HG02970 (cell line): ENCODE data around the gene CDK5RAP3.

Experiments used
- ATAC-seq: cut with Tn5 transposase; IDR thresholded peaks from one replicate; pipeline ENCODE4 v1.9.1; 2021; ENCODE audit warnings: mild to moderate bottlenecking, moderate library complexity, moderate number of reproducible peaks; ENCODE audit not compliant: unreplicated experiment, low FRiP score

CDK5RAP3 gene

GRCh38 chr17:47948706-47949196 is 22.2 kb upstream of the CDK5RAP3 start:
- ATAC-seq = no peak

GRCh38 chr17:47949197-47949759 is 21.6 kb upstream of the CDK5RAP3 start:
- ATAC-seq = no peak

DNA sequence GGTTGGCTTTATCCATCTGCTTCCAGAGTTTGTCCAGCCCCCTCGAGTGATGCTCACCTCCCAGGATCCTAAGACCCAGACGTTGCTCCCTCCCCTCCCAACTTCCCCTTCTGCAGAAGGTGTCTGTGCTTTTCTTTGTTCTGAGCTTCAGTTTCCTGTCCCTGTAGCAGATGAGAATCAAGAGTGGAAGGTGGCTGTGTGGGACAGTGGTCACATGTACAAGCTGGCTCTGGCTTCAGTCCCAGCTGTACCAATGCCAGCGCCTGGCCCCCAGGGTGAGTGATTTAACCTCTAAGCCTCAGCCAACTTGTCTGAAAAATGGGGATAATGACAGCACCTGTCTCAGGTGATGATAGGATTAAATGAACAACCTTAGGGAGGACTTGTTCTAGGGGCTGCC is 21.0 kb upstream of the CDK5RAP3 start:
- no peak for ATAC-seq

GRCh38 chr17:47950448-47950847 is 20.5 kb upstream of the CDK5RAP3 start:
- no peak for ATAC-seq

- ATAC-seq = no peak
Measured at GRCh38 chr17:47952171-47953021, 18.5 kb upstream of the CDK5RAP3 start.

- ATAC-seq = no peak
Measured at GRCh38 chr17:47953909-47954308, 17.0 kb upstream of the CDK5RAP3 start.

GRCh38 chr17:47955497-47956461 is 15.1 kb upstream of the CDK5RAP3 start:
- no peak for ATAC-seq

GRCh38 chr17:47956791-47957590 is 13.9 kb upstream of the CDK5RAP3 start:
- ATAC-seq = no peak

- ATAC-seq = no peak
Measured at GRCh38 chr17:47957591-47958490, 13.1 kb upstream of the CDK5RAP3 start, which contains the start of gene PRR15L. Gene PRR15L, minus strand, starts transcription at chr17:47957883. Its CDS starts 4,649 bp downstream, at chr17:47953234.

DNA sequence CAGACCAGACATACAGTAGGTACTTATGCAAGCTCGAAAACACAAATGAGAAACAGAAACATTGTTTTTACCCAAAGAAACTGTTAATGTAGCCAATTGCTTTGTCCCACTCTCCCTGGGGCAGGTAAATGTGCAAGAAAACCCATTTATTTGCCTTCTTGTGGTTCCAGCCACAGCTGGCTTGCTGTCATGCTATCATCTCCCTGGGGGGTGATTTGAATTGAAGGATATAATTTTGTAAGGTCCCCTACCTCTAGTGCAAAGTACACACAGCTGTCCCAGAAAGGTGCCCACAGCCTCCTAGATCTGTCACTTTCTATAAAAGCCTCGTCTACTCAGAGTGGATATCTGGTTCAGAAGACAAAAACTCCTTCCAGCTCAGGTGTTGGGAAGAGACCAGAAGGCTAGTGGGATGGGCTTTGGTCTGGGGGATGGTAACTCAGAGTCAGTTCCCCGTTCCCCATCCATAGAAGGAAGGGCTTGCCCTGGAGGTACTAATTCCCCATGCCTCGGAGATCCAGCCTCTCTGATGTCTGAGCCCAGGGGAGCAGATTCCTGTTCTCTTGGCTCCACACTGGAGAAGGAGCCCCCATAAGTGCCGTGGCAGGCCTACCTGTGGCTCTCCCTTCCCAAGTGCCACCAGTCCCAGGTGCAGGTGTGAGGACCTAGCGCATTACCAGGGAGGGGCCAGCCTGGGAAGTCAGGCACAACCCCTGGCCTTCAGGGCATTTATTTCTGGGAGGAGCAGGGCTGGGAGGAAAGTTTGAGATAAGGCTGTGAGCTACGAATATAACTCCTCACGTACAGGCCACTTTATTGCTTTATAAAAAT is 10.9 kb upstream of the CDK5RAP3 start:
- ATAC-seq = no peak

- no peak for ATAC-seq
Measured at GRCh38 chr17:47961406-47961805, 9.5 kb upstream of the CDK5RAP3 start.

- no peak for ATAC-seq
Measured at GRCh38 chr17:47962901-47963300, 8.0 kb upstream of the CDK5RAP3 start.

DNA sequence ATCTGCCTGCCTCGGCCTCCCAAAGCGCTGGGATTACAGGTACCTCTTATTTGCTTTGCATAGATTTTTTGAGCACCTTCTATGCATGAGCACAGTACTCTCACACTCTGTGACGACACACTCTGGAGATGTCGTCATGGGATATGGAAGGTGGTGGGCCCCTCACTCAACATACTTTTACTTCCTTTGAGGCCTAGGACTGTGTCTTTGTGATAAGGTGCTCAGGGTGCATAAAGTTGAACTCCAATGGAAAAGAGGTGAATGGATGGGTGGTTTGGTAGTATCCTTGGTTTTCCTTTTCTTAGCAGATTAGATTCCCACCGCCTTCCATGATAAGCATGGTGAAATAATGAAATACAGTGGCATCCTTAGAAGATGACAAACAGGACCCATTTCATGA is 6.1 kb upstream of the CDK5RAP3 start:
- ATAC-seq = no peak

GRCh38 chr17:47966079-47966519 is 4.8 kb upstream of the CDK5RAP3 start:
- no peak for ATAC-seq

DNA sequence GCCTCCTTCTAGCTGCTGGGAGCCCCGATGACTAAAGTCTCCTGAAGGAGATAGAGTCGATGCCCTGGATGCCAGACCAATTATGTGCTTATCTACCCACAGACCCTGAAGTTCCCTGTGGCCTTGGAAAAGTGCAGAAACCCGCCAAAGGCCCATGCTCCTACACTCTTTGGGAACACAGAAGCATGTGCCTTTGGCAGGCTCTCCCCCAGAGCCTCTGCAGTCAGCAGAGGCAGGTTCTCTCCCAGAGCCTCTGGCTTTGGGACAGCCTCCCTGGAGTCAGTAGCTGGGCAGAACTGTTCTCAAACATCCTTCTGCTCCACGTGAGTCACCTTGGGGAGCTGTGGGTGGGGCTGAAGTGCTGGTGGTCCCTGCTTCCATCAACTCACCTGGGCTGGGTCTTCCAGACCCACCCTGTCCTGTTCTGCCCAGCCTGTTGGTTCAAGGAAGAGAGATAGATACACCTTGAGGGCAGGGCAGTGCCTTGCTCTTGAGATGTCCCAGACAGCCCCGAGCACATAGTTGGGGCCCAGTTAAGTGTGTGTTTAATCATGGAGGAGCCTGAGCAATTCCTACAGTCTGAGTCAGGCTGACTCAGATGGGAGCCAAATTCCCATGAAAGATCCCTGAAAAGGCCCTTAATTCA is 3.2 kb upstream of the CDK5RAP3 start:
- ATAC-seq = no peak

- no peak for ATAC-seq
Measured at GRCh38 chr17:47968836-47969235, 2.1 kb upstream of the CDK5RAP3 start.

GRCh38 chr17:47969930-47970724 is 786 bp upstream of the CDK5RAP3 start:
- ATAC-seq = no peak
